CD4-positive, alpha-beta T cell treated with Interleukin-12 subunit alpha and Interleukin-12 subunit beta, for 1 hour (primary cell): Measurements from ENCODE around the gene REX1BD.
"Not testable (repeated sequence)": the region's sequence is repeated elsewhere in the genome, so short reads cannot be mapped to it uniquely, and the experiment has no call there.

ENCODE experiments used
- DNase-seq: peaks from one replicate; pipeline ENCODE4 v3.0.0-alpha.2; 2020

The REX1BD gene

DNA sequence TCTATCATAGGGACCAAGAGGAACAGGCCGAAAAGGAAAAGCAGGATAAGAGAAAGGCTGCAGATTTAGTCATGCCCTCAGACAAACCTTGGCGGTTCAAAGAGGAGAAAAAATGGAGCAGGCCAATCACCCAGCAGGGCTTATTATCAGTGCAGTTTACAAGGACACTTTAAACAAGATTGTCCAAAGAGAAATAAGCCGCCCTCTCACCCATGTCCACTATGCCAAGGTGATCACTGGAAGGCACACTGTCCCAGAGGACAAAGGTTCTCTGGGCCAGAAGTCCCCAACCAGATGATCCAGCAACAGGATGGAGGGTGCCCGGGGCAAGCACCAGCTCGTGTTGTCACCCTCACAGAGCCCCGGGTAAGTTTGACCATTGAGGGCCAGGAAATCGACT, 8.3 kb upstream of the REX1BD start:
- DNase-seq, result no peak

DNA sequence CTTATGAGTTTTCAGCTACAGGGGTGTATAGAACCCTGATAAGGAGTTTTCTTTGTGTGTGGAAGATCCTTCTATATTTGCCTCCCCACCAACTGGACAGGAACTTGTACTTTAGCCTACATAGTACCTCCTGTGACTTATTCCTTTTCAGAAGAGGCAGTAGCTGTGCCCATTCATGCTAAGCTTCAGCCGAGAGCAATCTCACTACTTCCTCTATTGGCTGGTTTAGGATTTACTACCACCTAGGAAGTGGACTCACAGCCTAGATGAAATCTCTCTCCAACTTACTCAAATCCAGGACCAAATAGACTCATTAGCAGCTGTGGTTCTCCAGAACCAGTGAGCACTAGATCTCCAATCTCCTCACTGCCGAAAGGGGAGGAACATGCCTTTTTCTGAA, 2.3 kb upstream of the REX1BD start:
- DNase-seq, result no peak

DNA sequence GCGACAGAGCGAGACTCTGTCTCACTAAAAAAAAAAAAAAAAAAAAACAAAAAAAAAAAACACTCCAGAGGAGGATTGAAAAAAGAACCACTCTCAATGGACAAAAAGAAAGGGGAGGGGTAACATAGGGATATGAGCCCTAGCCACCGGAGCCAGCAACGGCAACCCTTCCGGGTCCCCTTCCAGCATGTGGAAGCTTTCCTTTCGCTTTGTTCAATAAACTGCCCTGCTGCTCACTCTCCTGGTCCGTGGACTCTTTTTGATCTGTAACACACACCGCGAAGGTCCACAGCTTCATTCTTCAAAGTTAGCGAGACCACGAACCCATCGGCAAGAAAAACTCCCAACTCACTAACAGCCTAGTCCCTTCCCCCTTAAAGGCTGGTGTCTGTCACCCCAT, 1.0 kb upstream of the REX1BD start:
- no peak for DNase-seq

DNA sequence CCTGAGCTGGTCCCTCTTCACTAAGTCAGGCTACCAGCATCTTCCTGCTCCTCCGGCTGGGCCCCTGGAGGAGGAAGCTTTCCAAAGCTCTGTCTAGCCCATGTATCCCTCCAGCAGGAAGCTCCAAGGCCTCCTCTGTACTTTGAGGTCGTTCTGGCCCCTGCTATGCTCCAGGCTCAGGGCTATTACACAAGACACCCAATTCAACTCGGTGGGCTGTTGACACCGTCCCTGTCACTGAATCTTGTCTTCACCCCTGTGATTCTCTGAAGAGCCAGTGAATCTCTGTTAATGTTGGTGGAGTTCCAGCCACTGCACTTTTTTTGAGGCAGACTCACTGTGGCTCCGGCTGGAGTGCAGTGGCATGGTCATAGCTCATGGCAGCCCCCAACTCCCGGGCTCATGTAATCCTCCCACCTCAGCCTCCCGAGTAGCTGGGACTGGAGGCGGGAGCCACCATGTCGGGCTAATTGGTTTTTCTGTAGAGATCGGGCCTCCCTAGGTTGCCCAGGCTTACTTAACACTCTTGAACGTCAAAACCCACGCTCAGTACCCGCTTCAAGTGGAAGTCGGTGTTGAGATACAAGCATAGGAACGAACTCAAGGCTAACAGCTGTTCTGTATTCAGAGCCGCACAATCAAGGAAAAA, 512 bp upstream of the REX1BD start:
- DNase-seq, result no peak

DNA sequence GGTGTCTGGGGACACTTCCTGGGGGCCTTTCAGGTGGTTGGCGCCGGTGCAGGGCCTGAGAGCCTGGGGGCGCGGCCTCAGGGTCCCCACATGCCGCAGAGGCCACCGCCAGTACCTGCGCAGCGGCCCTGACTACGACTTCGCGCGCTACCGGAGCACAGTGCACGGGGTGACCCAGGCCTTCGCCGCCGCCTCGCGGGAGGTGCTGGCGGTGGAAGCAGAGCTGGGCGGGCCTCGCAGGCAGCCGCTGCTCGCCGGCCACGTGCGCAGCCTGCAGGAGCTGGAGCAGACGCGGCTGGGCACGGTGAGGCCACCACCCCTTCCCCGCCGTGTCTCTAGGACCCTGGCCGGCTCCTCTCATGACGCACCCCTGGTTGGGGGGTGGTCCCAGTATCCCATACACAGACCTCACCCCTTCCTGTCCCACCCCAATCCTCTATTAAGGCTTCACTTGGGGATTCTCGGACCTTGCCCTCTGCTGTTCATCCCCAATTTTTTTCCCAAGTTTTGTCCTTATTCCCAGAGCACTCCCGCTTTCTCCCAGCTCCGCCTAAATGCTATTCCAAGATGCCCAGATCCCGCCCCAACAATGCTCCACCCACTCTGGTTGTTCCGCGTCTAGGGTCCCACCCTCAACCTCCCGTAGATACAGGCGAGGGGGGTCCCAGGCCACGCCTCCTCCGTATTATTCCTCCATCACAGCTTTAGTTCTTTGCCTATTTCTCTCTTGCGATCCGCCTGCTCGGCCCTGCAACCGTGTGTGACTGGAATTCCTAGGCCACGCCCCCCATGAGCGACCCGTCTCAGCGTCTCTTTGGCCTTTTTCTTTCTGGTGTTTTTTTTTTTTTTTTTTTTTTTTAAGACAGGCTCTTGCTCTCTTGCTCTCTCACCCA, 1.0 kb downstream of the REX1BD start:
- no peak for DNase-seq

DNA sequence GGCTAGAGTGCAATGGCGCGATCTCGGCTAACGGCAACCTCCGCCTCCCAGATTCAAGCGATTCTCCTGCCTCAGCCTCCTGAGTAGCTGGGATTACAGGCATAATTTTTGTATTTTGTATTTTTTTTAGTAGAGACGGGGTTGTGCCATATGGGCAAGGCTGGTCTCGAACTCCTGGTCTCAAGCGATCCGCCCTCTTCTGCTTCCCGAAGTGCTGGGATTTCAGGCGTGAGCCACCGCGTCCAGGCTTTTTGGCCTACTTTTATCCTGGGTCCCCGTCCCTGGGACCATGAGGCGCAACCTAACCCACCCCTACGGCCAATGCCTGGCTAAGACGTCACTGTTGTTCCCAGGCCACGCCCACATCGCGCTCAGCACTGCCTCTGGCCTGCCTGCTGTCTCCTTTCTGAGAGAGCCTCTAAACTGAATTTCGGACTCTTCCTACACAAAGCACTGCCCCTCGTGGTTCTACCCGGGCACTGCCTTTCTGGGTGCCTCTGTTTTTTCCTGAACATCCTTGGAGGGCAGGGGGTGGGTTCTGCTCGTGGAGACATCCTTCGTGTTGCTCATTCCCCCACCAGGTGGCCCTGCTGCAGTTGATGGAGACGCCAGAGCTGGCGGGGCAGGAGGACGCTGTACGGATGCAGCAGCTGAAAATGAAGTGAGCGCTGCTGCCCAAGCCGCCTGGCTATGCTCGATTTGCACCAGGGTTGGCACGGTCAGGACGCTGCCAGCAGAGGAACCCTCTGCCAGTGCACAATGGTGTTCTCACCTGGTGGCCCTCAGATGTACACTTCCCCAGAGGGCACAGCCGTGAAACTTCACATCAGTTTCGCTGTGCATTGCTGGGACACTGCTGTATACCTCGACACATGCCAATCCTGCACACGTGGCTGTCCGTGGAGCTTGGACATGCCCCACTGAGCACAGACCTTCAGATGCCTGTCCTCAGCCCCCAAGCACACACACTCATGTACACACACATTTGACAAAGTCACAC, 2.0 kb downstream of the REX1BD start:
- DNase-seq, result no peak

DNA sequence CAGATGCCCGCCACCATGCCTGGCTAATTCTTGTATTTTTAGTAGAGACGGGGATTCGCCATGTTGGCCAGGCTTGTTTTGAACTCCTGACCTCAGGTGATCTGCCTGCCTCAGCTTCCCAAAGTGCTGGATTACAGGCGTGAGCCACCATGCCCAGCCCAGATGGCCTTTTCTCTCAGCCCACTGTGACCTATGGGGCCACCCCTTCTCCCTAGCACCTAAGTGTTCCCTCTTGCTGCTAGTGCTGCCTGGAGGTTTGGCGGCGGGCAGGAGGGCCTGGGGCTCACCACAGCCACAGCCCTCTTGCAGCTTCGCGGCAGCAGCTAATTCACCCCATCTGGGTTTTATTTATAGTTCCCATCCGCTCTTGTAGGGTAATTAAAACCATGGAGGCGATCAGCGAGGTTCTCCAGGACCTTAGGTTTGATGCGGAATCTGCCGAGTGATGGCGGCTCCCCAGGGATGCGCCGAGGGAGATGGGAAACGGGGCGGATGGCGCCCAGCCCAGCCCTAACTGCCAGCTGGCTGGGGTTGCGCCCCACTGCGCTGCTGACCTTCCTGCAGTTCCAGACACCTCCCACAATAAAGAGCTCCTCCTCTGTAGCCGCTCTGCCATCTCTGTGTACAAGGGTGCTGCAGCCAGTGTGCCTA, 3.3 kb downstream of the REX1BD start:
- no peak for DNase-seq

DNA sequence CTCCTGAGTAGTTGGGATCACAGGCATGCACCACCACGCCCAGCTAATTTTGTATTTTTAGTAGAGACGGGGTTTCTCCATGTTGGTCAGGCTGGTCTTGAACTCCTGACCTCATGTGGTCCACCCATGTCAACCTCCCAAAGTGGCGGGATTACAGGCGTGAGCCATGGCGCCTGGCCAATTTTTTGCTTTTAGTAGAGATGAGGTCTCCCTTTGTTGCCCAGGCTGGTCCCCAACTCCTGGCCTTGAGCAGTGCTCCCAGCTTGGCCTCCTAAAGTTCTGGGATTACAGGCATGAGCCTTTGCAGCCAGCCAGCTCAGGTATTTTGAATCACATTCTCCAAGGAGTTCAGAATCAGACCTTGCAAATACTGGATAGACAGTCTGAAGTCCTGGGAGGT, 4.1 kb downstream of the REX1BD start:
- not testable (repeated sequence) for DNase-seq

DNA sequence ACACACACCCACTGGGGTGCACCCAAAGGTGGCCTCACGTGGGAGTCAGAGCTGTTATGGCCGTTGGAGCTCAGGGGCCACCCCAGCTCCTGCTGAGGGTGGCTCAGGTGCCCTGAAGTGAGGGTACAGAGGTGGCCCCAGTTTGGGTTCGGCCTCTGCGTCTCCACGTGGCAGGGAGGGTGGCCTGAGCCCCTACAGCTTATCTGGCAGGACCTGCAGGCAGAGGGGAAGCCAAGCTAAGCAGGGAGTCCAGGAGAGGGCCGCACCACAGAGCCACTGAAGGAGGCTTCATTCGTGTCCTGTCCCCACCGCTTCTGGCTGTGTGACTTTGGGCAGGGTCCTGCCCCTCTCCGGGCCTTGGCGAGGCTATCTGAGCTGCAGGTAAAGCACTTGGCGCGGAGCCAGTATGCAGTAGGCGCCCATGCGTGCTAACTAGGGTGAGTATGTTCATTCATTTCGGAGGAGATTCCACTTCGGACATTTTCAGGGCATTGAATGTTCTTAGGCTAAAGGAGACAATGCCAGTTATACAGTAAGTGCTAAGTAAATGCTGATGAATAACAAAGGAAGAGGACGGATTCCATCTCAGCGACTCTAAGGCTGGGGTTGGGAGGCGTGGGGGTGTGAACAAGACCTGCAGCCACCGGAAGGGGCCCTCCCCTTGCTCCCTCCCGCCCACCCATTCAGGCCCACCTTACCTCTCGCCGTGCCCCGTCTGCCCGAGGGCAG, 4.9 kb downstream of the REX1BD start:
- DNase-seq, result no peak

DNA sequence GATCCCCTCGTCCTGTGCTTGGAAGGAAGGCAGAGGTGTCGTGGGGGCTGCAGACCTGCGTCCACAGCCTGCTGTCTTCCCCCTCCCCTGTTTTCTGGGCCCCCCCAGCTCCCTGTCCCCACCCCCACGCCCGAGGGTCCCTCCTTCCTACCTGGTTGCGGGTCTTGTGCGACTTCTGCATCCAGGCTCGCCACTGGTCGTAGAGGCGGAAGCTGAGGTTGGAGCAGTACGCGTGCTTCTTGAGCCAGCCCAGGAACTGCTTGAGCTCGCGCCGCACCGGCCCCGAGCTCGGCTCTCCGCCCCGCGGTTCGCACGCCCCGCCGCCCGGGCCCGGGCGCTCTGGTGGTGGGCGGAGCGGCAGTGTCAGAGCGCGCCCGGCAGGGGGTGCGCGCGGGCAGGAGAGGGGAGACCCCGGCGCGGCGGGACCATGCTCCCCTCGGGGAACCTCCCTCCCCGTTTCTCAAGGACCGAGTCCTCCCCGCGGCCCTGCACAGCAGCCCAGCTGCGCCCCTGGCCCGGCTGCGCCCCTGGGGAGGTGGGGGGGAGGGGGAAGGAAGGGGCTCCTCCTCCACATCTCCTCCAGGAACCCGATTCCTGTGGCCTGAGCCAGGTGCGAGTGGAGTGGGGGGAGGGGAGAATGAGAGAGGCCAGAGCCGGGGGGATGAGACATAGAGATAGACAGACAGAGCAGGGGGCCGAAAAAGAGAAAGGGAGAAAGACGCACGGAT, 5.7 kb downstream of the REX1BD start:
- DNase-seq, result peak; percentile 82

DNA sequence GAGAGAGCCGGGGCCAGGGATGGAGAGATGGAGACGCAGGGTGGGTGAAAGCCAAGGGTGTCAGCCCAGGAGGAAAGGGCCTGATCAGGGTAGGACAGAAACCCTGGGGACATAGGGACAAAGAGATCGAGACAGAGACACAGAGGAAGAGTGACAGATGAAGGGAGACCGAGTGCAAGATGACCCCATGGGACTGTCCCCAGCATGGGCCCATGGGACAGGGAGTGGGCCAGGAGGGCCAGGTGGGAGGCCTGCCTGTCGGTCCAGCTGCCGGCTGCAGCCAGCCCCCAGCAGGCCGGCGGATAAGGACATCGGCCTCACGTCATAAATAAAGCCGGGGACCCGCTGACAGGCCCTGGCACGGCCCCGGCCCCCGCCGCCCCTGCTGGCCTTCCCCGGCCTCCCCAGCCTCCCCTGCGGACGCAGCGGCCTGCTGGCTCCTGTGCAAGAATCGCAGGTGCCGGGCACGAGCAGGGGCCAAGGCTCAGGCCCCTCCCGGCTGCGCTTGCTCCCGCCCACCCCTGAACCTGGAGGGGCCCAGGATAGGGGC, 6.3 kb downstream of the REX1BD start:
- no peak for DNase-seq

DNA sequence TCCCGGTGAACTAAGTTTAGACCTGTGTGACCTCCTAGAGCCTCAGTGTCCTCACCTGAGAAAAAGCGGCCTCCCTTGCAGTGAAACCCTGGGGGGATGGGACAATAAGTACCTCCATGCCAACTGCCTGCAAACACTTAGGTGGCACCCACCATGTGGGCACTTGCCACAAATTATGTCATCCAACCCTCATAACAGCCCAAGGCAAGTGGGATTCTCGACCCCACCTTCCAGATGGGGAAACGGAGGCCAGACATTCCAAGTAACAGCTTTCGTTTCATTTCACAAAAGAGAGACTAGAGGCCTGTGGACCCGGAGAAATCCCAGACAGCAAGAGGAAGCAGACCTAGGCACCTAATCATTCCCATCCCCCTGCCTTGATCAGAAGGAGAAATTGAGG, 6.9 kb downstream of the REX1BD start:
- DNase-seq, result no peak

DNA sequence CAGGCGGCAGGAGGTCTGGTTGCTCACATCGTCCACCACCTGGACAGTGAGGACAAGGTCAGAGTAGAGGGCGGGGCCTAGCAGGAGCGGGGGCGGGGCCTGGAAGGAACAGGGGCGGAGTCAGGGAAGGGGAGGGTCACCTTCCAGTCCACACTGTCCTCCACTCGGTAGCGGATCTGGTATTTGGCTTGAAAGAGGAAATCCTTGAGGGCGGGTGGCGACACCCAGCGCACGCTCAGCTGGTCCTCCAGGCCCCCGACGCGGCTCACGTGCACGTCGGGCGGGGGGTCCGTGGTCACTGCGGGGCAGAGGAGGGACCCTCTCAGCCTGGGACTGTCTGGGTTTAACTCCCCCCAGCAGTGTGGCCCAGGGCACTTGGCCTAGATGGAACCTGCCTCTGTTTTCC, 8.2 kb downstream of the REX1BD start:
- peak; percentile 30 for DNase-seq

DNA sequence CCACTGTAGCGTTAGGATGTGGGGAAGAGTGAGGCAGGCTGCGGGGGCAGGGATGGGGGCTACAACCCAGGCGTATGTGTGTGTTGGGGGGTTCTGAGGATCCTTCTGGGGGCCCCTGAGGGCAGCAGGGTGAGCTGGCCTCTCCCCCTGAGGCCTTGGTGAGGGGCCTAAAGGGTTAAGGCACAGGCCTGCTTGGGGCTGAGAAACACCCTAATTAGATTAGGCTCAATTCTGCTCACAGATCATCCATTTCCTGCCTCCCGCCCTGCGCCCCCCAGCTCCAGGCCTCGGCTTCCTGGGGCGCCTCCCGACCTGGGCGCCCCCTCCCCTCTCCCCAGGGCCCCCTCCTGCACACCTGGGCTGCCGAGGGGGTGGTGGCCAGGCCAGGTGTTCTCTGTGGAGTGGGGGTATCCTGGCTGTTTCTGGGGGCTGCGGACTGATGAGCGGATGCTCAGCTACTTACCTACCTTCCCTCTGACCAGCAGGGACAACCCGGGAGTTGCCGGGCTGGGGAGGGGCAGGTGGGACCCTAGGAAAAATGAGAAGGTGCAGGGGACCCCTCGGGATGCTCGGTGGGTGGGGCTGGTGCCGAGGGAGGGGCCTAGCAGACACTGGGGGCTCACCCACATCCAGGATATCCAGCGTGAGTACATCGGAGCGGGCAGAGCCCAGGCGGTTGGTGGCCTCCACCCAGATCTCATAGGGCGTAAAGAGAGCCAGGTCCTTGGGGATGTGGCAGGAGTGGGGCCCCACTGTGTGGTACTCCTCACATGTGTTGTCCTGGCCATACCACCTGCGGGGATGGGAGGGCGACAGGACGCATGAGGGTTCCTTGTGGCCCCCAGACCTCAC, 9.4 kb downstream of the REX1BD start:
- DNase-seq, result no peak

DNA sequence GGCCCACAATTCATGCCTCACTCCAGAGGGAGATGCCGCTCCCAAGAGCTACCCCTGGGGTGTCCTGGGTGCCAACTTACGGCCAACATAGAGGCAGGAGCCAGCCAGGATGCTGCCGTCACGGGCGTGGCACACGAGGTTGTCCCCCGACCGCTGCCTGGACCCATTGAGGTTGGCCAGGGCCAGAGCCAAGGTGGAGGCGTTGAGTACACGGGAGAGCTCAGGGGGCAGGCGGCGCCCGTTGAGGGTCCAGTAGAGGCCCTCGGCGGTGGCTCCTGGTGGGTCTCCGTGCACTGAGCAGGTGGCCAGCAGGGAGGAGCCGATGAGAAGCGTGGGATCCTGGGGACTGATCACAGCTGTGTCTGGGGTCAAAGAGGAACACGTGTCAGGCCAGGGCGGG, 10.9 kb downstream of the REX1BD start:
- no peak for DNase-seq

DNA sequence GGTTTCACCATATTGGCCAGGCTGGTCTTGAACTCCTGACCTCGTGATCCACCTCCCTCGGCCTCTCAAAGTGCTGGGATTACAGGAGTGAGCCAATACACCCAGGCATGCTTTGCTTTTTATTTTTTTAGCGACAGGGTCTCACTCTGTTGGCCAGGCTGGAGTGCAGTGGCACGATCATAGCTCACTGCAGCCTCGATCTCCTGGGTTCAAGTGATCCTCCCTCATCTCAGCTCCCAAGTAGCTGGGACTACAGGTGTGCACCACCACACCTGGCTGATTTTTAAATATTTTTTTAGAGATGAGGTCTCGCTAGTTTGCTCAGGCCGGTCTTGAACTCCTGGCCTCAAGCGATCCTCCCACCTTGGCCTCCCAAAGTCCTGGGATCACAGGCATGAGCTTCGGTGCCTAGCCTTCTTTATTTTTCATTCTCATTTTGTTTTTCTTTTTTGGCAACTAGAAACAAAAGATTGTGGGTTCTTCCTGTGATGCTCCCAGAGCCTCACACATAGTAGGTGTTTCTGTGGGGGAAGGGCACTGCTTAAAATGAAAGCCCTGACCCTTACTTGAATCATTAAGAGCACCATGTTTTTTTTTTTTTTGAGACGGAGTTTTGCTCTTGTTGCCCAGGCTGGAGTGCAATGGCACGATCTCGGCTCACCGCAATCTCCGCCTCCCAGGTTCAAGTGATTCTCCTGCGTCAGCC, 12.2 kb downstream of the REX1BD start:
- DNase-seq, result not testable (repeated sequence)

DNA sequence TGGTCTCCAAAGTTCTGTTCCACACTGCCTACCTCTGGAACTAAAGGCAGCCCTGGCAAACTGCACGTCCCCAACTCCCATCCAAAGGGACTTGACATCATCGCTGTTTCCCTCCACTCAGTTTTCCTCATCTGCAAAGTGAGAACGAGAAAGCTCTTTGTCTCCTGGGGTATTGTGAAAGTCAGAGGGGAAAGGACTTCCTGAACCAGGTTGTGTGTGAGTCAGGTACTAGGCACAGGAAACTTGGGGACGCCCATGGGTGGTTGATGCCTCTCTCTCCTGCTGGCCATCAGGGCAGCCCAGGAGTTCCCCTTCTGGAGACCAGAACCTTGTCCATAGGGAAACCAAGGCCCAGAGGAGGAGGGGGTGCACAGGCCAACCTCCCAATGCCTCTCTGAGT, 13.3 kb downstream of the REX1BD start:
- DNase-seq, result no peak

DNA sequence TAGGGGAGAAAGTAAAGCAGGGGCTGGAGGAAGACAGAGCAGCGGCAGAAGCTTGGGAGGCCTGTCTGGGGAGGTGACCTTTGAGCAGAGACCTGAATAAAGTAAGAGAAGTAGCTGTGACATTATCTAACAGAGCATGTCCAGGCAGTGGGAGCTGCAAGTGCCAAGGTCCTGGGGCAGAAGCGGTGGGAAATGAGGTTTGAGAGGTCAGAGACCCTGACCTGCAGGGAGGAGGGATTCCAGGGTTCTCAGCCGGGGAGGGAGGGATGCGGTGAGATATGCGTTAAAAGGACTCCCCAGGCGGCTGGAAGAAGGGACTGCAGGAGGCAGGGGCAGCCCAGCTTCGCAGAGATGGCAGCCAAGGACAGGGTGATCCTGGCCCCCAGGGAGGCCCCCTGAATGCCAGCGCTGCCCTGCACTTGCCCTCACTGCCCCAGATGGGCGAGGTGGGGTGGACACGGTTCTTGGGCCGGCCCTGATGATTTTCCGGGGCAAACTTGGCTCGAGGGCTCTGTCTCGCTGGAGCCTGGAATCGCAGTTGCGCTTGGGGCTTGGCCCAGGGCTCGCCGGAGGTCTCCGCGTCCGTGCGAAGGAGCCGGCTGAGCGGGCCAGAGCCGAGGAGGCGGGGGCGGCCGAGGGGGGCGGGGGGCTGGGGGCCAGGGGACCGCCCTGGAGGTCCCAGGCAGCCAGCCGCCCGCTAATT, 14.8 kb downstream of the REX1BD start:
- no peak for DNase-seq
